ENCODE measurements around the gene ATP13A2. TPM values are rescaled to one million over a fixed set of nuclear protein-coding genes. Genes with fewer than 3 reads are reported as not detected.
"Not testable (repeated sequence)": the region's sequence is repeated elsewhere in the genome, so short reads cannot be mapped to it uniquely, and the experiment has no call there.

Gene ATP13A2
- total RNA-seq, 2 experiments from 2014 or later: 30.7 to 32.0 TPM

DNA sequence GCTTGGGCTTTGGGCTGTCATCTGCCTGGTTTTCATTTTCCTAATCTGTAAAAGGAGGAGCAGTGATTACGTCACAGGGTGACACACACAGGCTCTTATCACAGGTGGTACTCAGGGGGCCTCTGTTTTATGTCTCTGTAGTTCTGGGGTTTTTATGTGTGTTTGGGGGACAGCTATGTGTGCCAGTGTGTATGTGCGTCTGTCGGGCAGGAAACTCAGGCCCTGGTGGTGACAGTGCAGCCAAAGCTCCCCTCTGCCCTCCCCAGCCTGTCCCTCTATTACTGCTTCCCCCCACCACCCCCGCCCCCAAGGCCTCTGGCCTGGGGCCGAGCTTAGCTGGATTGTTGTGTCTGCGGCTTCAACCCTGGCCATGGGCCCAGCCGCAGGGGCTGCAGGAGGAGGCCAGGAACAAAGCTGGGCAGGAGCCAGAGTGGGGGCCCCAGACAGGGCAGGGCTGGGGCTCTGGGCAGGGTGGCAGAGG is 44.6 kb downstream of the ATP13A2 start:
- Mint-ChIP-seq H3K36me3 (ENCODE audit: low read depth) (peaks cover 2% of the 10 kb centered on the region), H3K4me1 (no peaks in the 10 kb centered on the region), H3K27me3 (no peaks in the 10 kb centered on the region), H3K27ac (no peak overlapping the region), H3K4me3 (no peak overlapping the region), H3K9me3 (ENCODE audit: low read depth) (no peaks in the 10 kb centered on the region)
- DNase-seq (no peak), ATAC-seq (no peak)
- POLR2A ChIA-PET: interaction anchor here (0.6 to 0.7 kb wide), 2 partner anchors 23 to 60 kb away, joined by 3 to 4 read pairs; no protein-coding TSS in a partner anchor
- CTCF ChIA-PET: no interaction called here
- intact Hi-C loops (cut with DNase I, micrococcal nuclease): no loop called here

DNA sequence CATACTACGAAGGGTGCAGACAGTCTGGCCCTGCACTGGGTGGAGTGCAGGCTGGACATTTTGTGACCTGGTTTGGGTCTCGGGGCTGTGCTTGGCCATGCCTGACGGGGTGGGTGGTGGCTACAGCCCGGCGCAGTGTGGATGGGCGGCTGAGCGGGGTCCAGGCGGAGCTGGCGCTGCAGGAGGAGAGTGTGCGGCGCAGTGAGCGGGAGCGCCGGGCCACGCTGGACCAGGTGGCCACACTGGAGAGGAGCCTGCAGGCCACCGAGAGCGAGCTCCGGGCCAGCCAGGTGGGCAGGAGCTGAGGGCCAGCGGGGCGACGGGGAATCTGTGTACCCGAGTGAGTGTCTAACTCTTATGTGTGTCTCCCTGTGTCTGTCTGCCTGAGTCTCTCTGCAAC is 45.4 kb downstream of the ATP13A2 start:
- Mint-ChIP-seq H3K9me3 (ENCODE audit: low read depth) (no peaks in the 10 kb centered on the region), H3K27me3 (no peaks in the 10 kb centered on the region), H3K4me1 (no peaks in the 10 kb centered on the region), H3K36me3 (ENCODE audit: low read depth) (peaks cover 2% of the 10 kb centered on the region), H3K27ac (no peak overlapping the region), H3K4me3 (no peak overlapping the region)
- ATAC-seq (no peak), DNase-seq (no peak)
- ChIA-PET POLR2A (interaction anchor here (0.7 kb wide), 1 partner anchor 24 kb away, joined by 3 read pairs; no protein-coding TSS in a partner anchor), CTCF (no interaction called here)
- intact Hi-C loops (cut with DNase I, micrococcal nuclease): no loop called here

DNA sequence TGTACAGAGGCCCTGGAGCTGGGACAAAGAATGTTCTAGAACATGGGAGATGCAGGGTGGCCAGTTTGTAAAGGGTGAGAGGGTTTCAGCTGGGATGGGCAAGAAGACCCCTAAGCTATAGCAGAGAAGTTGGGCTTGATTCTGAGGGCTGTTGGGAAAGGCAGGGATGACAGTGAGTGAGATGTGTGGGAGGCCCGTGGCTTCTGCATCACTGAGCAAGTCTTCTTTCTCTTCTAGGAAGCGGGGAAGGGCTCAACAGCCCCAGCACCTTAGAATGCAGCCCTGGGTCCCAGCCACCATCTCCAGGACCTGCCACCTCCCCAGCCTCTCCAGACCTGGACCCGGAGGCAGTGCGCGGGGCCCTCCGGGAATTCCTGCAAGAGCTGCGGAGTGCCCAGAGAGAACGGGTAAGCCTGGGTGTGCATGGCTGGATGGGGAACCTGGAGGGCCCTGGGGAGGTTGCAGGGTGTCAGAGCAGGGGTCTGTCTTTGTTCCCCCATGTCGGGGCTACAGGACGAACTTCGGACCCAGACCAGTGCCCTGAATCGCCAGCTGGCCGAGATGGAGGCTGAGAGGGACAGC is 46.2 kb downstream of the ATP13A2 start:
- Mint-ChIP-seq H3K9me3 (ENCODE audit: low read depth) (no peaks in the 10 kb centered on the region), H3K4me3 (no peak overlapping the region), H3K27ac (no peak overlapping the region), H3K4me1 (peaks cover under 1% of the 10 kb centered on the region), H3K27me3 (no peaks in the 10 kb centered on the region), H3K36me3 (ENCODE audit: low read depth) (peaks cover 2% of the 10 kb centered on the region)
- ChIA-PET CTCF (interaction anchor here (0.6 to 0.7 kb wide), 2 partner anchors 243 to 1745 kb away, joined by 3 read pairs; no protein-coding TSS in a partner anchor), POLR2A (no interaction called here)
- ATAC-seq (no peak), DNase-seq (no peak)
- intact Hi-C loops (cut with DNase I, micrococcal nuclease): no loop called here

GRCh38 chr1:16964169-16964568 is 47.6 kb downstream of the ATP13A2 start:
- DNase-seq; H3K27ac Mint-ChIP-seq; ATAC-seq; H3K4me1 Mint-ChIP-seq; H3K4me3 Mint-ChIP-seq; H3K36me3 Mint-ChIP-seq (ENCODE audit: low read depth); POLR2A ChIA-PET; H3K9me3 Mint-ChIP-seq (ENCODE audit: low read depth); H3K27me3 Mint-ChIP-seq: not testable (repeated sequence)
- CTCF ChIA-PET: interaction anchor here (0.7 to 1.5 kb wide), 2 partner anchors 12 to 25 kb away, joined by 3 to 5 read pairs; no protein-coding TSS in a partner anchor
- intact Hi-C loops (cut with DNase I, micrococcal nuclease): loop anchor here in 1 of 2 experiments (5.0 kb wide), 1 partner anchor 43 kb away; no protein-coding TSS in a partner anchor

GRCh38 chr1:16961297-16962133 is 50.2 kb downstream of the ATP13A2 start:
- Mint-ChIP-seq H3K9me3 (ENCODE audit: low read depth) (no peaks in the 10 kb centered on the region), H3K27ac (no peak overlapping the region), H3K4me1 (peaks cover 5% of the 10 kb centered on the region), H3K27me3 (no peaks in the 10 kb centered on the region), H3K36me3 (ENCODE audit: low read depth) (peaks cover 2% of the 10 kb centered on the region), H3K4me3 (peak overlapping the region; percentile 61)
- CTCF ChIA-PET: interaction anchor here (0.6 to 2.6 kb wide), 17 partner anchors 9 to 1119 kb away, joined by 3 to 22 read pairs (median 5); partner anchors contain the start of gene MFAP2
- ATAC-seq: no peak
- POLR2A ChIA-PET: interaction anchor here (0.8 kb wide), 1 partner anchor 10 kb away, joined by 3 read pairs; no protein-coding TSS in a partner anchor
- DNase-seq: no peak
- intact Hi-C loops (cut with DNase I, micrococcal nuclease): loop anchor here (2.0 to 5.0 kb wide), 3 partner anchors 46 to 85 kb away; partner anchors contain the start of gene ATP13A2 (in 1 of the 2)

DNA sequence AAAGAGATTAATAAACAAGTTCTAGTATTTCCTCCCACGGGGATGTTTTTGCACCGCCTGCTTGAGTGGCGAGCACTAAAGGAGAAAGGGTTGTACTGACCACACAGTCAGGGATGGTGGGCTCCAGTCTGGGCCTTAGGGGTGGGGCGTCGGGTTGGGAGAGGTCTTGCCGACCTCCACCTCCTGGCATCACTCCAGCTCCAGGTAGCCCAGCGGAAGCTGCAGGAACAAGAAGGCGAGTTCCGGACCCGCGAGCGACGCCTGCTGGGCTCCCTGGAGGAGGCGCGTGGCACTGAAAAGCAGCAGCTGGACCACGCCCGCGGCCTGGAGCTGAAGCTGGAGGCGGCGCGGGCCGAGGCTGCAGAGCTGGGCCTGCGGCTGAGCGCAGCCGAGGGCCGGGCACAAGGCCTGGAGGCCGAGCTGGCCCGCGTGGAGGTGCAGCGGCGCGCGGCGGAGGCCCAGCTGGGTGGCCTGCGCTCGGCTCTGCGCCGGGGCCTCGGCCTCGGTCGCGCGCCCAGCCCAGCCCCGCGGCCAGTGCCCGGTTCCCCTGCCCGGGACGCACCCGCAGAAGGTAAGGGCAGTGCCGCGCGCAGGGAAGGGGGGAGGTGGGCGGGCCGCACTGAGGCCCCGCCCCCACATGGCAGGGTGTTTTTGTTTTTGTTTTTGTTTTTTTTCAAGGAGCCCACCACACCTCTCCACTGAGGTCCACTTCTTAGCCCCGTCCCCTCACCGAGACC is 51.0 kb downstream of the ATP13A2 start:
- POLR2A ChIA-PET: no interaction called here

GRCh38 chr1:16958475-16958874 is 53.3 kb downstream of the ATP13A2 start:
- Mint-ChIP-seq H3K27me3 (no peaks in the 10 kb centered on the region), H3K27ac (no peak overlapping the region), H3K4me3 (no peak overlapping the region), H3K9me3 (ENCODE audit: low read depth) (no peaks in the 10 kb centered on the region), H3K36me3 (ENCODE audit: low read depth) (peaks cover 2% of the 10 kb centered on the region), H3K4me1 (peaks cover 5% of the 10 kb centered on the region)
- intact Hi-C loops (cut with DNase I, micrococcal nuclease): no loop called here
- ATAC-seq (no peak), DNase-seq (no peak)
- POLR2A ChIA-PET: no interaction called here
- CTCF ChIA-PET: interaction anchor here (0.7 kb wide), 1 partner anchor 34 kb away, joined by 3 read pairs; no protein-coding TSS in a partner anchor

More for the DNA sequence above, 51.0 kb downstream of the ATP13A2 start:
- ATAC-seq (peak; percentile 90), DNase-seq (peak; percentile 92)
- H3K27me3 Mint-ChIP-seq: no peaks in the 10 kb centered on the region
- intact Hi-C loops (cut with DNase I, micrococcal nuclease): loop anchor here (2.0 to 5.0 kb wide), 2 partner anchors 47 to 50 kb away; partner anchors contain the start of gene ATP13A2 (in 1 of the 2)
- H3K36me3 Mint-ChIP-seq (ENCODE audit: low read depth): peaks cover 2% of the 10 kb centered on the region
- H3K4me3 Mint-ChIP-seq: peak overlapping the region; percentile 65
- no peaks in the 10 kb centered on the region for H3K9me3 Mint-ChIP-seq (ENCODE audit: low read depth)
- H3K4me1 Mint-ChIP-seq: peaks cover 5% of the 10 kb centered on the region
- CTCF ChIA-PET: interaction anchor here (0.6 to 2.6 kb wide), 20 partner anchors 9 to 811 kb away, joined by 3 to 22 read pairs (median 4); partner anchors contain the start of gene MFAP2
- peak overlapping the region; percentile 69 for H3K27ac Mint-ChIP-seq

- CTCF ChIA-PET: interaction anchor here (0.7 to 1.3 kb wide), 2 partner anchors 61 to 348 kb away, joined by 3 to 4 read pairs; no protein-coding TSS in a partner anchor
These were observed 54.0 kb downstream of the ATP13A2 start for GRCh38 chr1:16957731-16958130.

DNA sequence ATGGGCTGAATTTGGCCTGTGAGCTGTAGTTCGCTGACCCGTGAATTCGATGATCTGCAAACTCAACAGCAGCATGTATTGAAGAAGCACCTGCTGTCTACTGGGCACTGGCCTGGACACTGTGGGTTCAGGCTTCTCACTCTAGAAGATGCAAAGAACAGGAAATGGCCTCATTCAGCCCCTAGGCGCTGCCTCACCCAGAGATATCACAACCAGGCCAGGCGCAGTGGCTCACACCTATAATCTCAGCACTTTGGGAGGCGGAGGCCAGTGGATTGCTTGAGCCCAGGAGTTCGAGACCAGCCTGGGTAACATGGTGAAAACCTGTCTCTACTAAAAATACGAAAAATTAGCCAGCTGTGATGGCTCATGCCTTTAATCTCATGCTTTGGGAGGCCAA is 55.0 kb downstream of the ATP13A2 start:
- H3K4me1 Mint-ChIP-seq: peaks cover 5% of the 10 kb centered on the region
- ATAC-seq: no peak
- intact Hi-C loops (cut with DNase I, micrococcal nuclease): no loop called here

More at GRCh38 chr1:16957731-16958130, 54.0 kb downstream of the ATP13A2 start:
- H3K9me3 Mint-ChIP-seq (ENCODE audit: low read depth): no peaks in the 10 kb centered on the region
- no peak overlapping the region for H3K4me3 Mint-ChIP-seq
- ATAC-seq: no peak
- no peak for DNase-seq
- no peak overlapping the region for H3K27ac Mint-ChIP-seq
- intact Hi-C loops (cut with DNase I, micrococcal nuclease): no loop called here
- H3K27me3 Mint-ChIP-seq: no peaks in the 10 kb centered on the region
- no peaks in the 10 kb centered on the region for H3K36me3 Mint-ChIP-seq (ENCODE audit: low read depth)
- peaks cover 5% of the 10 kb centered on the region for H3K4me1 Mint-ChIP-seq
- POLR2A ChIA-PET: no interaction called here

DNA sequence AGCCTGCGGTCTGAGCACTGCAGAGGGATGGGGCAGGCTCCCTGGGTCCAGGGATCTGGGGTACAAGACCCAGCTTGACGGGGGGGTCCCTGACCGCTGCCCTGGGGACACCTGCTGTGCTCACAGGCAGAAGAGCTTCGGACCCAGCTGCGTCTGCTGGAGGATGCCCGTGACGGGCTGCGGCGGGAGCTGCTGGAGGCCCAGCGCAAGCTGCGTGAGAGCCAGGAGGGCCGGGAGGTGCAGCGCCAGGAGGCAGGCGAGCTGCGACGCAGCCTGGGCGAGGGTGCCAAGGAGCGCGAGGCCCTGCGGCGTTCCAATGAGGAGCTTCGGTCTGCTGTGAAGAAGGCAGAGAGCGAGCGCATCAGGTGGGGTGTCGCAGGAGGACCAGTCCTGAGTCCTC is 56.5 kb downstream of the ATP13A2 start:
- POLR2A ChIA-PET: no interaction called here
- ATAC-seq: no peak
- peaks cover 1% of the 10 kb centered on the region for H3K4me1 Mint-ChIP-seq
- H3K9me3 Mint-ChIP-seq (ENCODE audit: low read depth): no peaks in the 10 kb centered on the region
- DNase-seq: no peak
- no peaks in the 10 kb centered on the region for H3K36me3 Mint-ChIP-seq (ENCODE audit: low read depth)
- CTCF ChIA-PET: interaction anchor here (0.7 kb wide), 1 partner anchor 64 kb away, joined by 3 read pairs; no protein-coding TSS in a partner anchor
- no peaks in the 10 kb centered on the region for H3K27me3 Mint-ChIP-seq
- intact Hi-C loops (cut with DNase I, micrococcal nuclease): no loop called here
- H3K4me3 Mint-ChIP-seq: no peak overlapping the region
- H3K27ac Mint-ChIP-seq: no peak overlapping the region

More for the DNA sequence above, 55.0 kb downstream of the ATP13A2 start:
- POLR2A ChIA-PET: no interaction called here
- Mint-ChIP-seq H3K9me3 (ENCODE audit: low read depth) (no peaks in the 10 kb centered on the region), H3K27ac (no peak overlapping the region), H3K36me3 (ENCODE audit: low read depth) (no peaks in the 10 kb centered on the region), H3K27me3 (no peaks in the 10 kb centered on the region), H3K4me3 (no peak overlapping the region)
- DNase-seq: no peak
- CTCF ChIA-PET: interaction anchor here (1.3 kb wide), 1 partner anchor 62 kb away, joined by 3 read pairs; no protein-coding TSS in a partner anchor

DNA sequence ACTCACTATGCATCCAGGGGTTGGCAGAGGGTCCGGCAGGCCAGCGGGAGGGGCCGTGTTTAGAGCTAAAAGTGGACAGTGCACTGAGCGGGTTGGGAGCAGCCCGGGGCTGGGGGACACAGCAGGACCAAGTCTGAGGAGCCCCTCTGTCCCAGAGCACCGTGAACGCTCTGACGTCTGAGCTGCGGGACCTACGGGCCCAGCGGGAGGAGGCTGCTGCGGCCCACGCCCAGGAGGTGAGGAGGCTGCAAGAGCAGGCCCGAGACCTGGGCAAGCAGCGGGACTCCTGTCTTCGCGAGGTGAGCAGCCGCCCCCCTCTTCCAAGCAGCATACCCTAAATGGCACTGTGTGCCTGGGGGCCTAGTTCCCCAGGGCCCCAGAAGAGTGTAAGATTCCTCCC is 57.1 kb downstream of the ATP13A2 start:
- H3K27ac Mint-ChIP-seq: no peak overlapping the region
- ATAC-seq (no peak), DNase-seq (no peak)
- H3K4me3 Mint-ChIP-seq: no peak overlapping the region
- POLR2A ChIA-PET: no interaction called here
- H3K9me3 Mint-ChIP-seq (ENCODE audit: low read depth): no peaks in the 10 kb centered on the region
- intact Hi-C loops (cut with DNase I, micrococcal nuclease): loop anchor here (5.0 kb wide), 1 partner anchor 283 kb away; no protein-coding TSS in a partner anchor
- H3K27me3 Mint-ChIP-seq: no peaks in the 10 kb centered on the region
- H3K36me3 Mint-ChIP-seq (ENCODE audit: low read depth): no peaks in the 10 kb centered on the region
- H3K4me1 Mint-ChIP-seq: no peaks in the 10 kb centered on the region
- CTCF ChIA-PET: no interaction called here

All from activated CD4-positive, alpha-beta T cell treated with anti-CD3 and anti-CD28 coated beads for 36 hours (primary cell).